Measurements from ENCODE around the gene ANXA1.

- TF ChIP-seq EZH2 (IDR thresholded peaks at IDR 0.05; ENCODE audit: low read length, unreplicated experiment) (no peak), CTCF (conservative IDR thresholded peaks at IDR 0.05; ENCODE audit: low read depth, low read length) (no peak), EZH2phosphoT487 (IDR thresholded peaks at IDR 0.05; ENCODE audit: borderline replicate concordance, low read length) (no peak)
Observed at GRCh38 chr9:73179589-73179988, 27.9 kb downstream of the ANXA1 start.

Data from PC-3 (cell line).